ENCODE data around the gene EYS.
"Not testable (repeated sequence)": the region's sequence is repeated elsewhere in the genome, so short reads cannot be mapped to it uniquely, and the experiment has no call there.

The EYS gene

DNA sequence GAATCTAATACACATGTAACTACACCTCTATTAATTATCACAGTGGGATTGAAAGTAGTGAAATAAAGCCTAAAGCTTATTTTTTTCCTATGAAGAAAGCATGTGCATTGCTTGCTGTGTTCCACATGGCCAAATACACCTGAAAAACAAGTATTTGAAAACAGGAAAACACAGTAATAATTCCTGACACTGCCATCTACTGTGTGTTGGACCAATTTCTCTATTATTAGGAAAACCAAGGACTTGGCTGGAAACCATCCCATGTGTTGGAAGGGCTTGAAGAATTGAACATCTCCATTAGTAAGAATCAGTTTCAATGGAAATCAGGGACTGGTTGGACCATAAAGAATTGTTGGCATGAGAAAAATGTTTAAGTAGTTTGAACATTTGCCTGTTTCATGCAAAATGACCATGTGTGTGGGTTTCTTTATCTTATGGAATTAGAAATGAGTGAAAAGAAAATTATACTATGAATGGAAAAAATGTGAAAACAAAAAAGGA, 1947.4 kb downstream of the EYS start:
- TF ChIP-seq, protein P1, sequence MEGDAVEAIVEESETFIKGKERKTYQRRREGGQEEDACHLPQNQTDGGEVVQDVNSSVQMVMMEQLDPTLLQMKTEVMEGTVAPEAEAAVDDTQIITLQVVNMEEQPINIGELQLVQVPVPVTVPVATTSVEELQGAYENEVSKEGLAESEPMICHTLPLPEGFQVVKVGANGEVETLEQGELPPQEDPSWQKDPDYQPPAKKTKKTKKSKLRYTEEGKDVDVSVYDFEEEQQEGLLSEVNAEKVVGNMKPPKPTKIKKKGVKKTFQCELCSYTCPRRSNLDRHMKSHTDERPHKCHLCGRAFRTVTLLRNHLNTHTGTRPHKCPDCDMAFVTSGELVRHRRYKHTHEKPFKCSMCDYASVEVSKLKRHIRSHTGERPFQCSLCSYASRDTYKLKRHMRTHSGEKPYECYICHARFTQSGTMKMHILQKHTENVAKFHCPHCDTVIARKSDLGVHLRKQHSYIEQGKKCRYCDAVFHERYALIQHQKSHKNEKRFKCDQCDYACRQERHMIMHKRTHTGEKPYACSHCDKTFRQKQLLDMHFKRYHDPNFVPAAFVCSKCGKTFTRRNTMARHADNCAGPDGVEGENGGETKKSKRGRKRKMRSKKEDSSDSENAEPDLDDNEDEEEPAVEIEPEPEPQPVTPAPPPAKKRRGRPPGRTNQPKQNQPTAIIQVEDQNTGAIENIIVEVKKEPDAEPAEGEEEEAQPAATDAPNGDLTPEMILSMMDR (IDR thresholded peaks at IDR 0.05; ENCODE audit: low read depth, low read length): no peak
- no peak overlapping the region for H3K4me3 ChIP-seq (ENCODE audit: low read depth, low read length)

DNA sequence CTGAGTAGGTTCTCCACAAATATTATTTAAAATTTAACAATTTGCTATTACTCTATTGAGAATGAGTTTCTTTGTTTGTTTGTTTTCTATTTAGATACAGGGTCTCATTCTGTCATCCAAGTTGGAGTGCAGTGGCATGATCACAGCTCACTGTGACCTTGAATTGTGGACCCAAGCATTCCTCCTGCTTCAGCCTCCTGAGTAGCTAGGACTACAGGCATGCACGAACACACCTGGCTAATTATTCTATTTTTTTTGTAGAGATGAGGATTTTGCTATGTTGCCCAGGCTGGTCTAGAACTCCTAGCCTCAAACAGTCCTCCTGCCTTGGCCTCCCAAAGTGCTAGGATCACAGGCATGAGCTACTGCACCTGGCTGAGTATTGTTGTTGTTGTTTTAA, 1949.2 kb downstream of the EYS start:
- TF ChIP-seq, protein P1 (IDR thresholded peaks at IDR 0.05; ENCODE audit: low read depth, low read length): no peak
- H3K4me3 ChIP-seq (ENCODE audit: low read depth, low read length): no peak overlapping the region

DNA sequence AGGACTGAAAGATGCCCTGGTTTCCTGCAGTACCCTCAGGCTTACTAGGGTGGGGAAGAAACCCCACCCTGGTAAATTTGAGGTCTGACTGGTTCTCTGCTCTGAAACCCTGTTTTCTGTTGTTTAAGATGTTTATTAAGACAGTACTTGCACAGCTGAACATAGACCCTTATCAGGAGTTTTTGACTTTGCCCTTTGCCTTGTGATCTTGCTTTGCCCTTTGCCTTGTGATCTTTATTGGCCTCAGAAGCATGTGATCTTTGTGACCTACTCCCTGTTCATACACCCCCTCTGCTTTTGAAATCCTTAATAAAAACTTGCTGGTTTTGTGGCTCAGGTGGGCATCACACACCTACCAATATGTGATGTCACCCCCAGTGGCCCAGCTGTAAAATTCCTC, 1949.8 kb downstream of the EYS start:
- H3K4me3 ChIP-seq (ENCODE audit: low read depth, low read length): not testable (repeated sequence)

DNA sequence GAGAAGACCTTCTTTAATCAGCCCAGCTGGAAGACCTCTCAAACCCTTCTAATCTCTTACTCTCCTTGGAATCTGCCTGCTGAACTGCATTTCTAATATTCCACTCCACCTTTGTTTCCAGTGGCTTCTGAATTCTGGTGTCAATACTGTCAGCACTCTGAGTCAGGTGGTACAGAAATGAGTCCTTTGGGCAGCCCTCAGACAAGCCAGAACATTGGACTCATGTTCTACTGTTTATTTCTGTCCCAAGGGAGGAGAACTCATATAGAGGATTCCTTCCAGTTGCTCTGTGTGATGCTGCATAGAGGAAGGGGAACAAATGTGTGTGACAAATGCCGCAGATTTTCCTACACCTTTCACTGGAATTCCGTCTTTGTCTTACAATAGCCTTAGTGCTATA, 1956.6 kb downstream of the EYS start:
- H3K4me3 ChIP-seq (ENCODE audit: low read depth, low read length): no peak overlapping the region
- TF ChIP-seq, protein P1 (IDR thresholded peaks at IDR 0.05; ENCODE audit: low read depth, low read length): no peak

DNA sequence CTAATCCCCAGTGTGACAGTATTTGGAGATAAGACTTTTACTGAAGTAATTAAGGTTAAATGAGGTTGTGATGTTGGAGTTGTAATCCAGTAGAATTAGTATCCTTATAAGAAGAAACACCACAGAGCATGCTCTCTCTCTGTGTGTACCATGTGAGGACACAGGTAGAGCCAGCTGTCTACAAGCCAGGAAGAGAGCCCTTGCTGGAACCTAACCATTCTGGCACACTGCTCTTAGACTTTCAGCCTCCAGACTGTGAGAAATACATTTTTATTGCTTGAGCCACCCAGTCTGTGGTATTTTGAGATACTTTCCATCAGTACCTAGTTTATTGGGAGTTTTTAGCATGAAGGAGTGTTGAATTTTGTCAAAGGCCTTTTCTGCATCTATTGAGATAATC, 1961.2 kb downstream of the EYS start:
- TF ChIP-seq, protein P1 (IDR thresholded peaks at IDR 0.05; ENCODE audit: low read depth, low read length): no peak
- H3K4me3 ChIP-seq (ENCODE audit: low read depth, low read length): no peak overlapping the region

DNA sequence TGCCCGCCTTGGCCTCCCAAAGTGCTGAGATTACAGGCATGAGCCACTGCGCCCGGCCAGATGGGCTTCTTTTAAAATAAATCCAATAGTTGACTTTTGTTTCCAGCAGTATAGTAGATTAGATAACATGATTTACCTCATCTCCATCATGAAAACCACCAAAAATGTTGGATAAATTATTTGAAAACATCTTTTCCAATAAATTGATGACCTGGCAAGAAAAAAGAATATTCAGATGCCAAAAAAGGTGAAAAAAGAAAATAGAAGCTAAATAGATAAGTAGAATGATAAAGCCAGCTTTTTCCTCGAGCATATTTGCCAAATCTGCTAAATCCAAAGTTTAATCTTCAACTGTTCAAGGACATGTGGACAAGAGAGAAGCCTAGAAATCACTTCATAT, 1962.2 kb downstream of the EYS start:
- TF ChIP-seq, protein P1 (IDR thresholded peaks at IDR 0.05; ENCODE audit: low read depth, low read length): no peak
- H3K4me3 ChIP-seq (ENCODE audit: low read depth, low read length): no peak overlapping the region

DNA sequence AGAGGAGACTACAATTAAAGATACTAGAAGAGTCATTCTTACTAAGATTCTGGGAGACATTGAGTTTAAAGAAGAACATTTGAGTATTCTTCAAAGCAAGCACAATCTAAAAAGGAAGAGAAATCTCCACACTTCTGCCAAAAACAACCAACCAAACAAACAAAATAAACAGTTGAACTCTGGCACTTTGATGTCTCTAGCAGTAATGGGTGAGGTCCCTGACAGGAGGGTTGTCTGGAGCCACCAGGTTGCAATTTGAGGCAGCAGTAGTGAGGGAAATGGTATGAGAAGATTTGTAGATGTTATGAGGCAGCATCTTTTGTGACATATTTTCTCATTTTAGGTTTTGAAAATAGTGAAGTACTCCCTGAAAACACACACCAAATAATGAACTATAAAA, 1963.3 kb downstream of the EYS start:
- H3K4me3 ChIP-seq (ENCODE audit: low read depth, low read length): no peak overlapping the region
- TF ChIP-seq, protein P1 (IDR thresholded peaks at IDR 0.05; ENCODE audit: low read depth, low read length): no peak

DNA sequence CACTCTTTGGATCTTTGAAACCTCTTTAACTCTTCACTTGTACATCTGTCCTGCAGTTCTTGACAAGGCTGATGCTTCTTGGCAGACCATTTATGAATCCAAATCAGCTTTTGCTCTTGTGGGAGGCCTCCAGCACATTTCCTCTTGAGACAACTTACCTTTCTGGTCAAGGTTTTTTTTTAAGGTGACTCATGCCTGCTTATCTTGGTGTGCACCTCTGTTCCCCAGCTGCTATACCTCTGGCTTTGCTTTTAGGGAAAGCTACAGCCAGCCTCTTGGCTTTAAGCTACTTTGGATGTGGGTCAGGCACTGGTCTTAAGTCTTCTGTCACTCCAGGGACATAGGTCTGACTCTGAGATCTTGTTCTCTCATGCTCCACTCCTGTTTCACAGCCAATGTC, 1965.0 kb downstream of the EYS start:
- H3K4me3 ChIP-seq (ENCODE audit: low read depth, low read length): no peak overlapping the region
- TF ChIP-seq, protein P1 (IDR thresholded peaks at IDR 0.05; ENCODE audit: low read depth, low read length): no peak
